Esophagus muscularis mucosa (tissue), 4 donors: ENCODE results near the gene EEA1. TPM values are rescaled to one million over a fixed set of nuclear protein-coding genes. Genes with fewer than 3 reads are reported as not detected.

ENCODE experiments used
- DNase-seq: peaks from one replicate; pipeline ENCODE4 v3.0.0-alpha.2; 2017; ENCODE audit errors: extremely low spot score
- H3K27ac ChIP-seq, 4 donors: fragments of 200-600 bp; sonication (generic); replicated peaks in 1 of 4; 1 replicate in 3 of 4; 2 replicates in 1 of 4; pipeline ENCODE4 v1.5.1; 2016 to 2019; ENCODE audit warnings: mild to moderate bottlenecking in 1 of 4
- H3K27me3 ChIP-seq, 4 donors: fragments of 200-600 bp; sonication (generic); one replicate each; pipeline versions ENCODE4 v1.5.1 to v1.6.0; 2016 to 2019
- H3K36me3 ChIP-seq, 4 donors: fragments of 200-600 bp; sonication (generic); one replicate each; pipeline ENCODE4 v1.5.1; 2016 to 2019
- H3K4me1 ChIP-seq, 4 donors: fragments of 200-600 bp; sonication (generic); one replicate each; pipeline ENCODE4 v1.5.1; 2016 to 2019
- H3K4me3 ChIP-seq, 4 donors: fragments of 200-600 bp; sonication (generic); 1 replicate in 2 of 4; 2 replicates in 2 of 4; pipeline ENCODE4 v1.5.1; 2016 to 2019; ENCODE audit warnings: mild to moderate bottlenecking in 4 of 4, moderate library complexity in 1 of 4
- H3K9me3 ChIP-seq, 4 donors: fragments of 200-600 bp; sonication (generic); 1 replicate in 3 of 4; 2 replicates in 1 of 4; pipeline ENCODE4 v1.5.1; 2016 to 2019
- CTCF ChIP-seq, 3 experiments: fragments of 200-600 bp in 2 of 3; fragments of 450-650 bp in 1 of 3; sonication (generic) in 2 of 3; IDR thresholded peaks; one replicate each; pipeline ENCODE4 v1.5.1; 2017 to 2019; ENCODE audit warnings: antibody characterized with exemption in 3 of 3, mild to moderate bottlenecking in 2 of 3, moderate library complexity in 1 of 3
- EP300 ChIP-seq: sonication (generic); formaldehyde crosslinking; IDR thresholded peaks from one replicate; pipeline ENCODE4 v1.6.1; 2017; ENCODE audit warnings: antibody characterized with exemption
- POLR2A ChIP-seq: fragments of 450-650 bp; IDR thresholded peaks from one replicate; pipeline ENCODE4 v1.6.1; 2017; ENCODE audit warnings: antibody characterized with exemption, moderate library complexity, mild to moderate bottlenecking, low read depth
- POLR2AphosphoS5 ChIP-seq, 2 donors: sonication (generic); formaldehyde crosslinking; IDR thresholded peaks; one replicate each; pipeline ENCODE4 v1.6.1; 2017; ENCODE audit warnings: antibody characterized with exemption in 2 of 2
- WGBS: methylation state at CpG from one replicate; pipeline ENCODE4 v1.1.5; 2018; 5-methylcytosine and 5-hydroxymethylcytosine counted together
- intact Hi-C: fragments of 100-400 bp; cut with DNase I; formaldehyde crosslinking; loops from one replicate; pipeline ENCODE4 v1.15.1; 2023
- total RNA-seq, 4 donors: library from RNA; depleted of rRNA; stranded (reverse); fragments of >200 nt; gene quantifications; one replicate each; pipeline versions ENCODE4 v1.1.0 to v1.2.1, GENCODE V29; 2016

Gene EEA1
- total RNA-seq, 4 donors from 2014 or later: 15.7 to 31.1 (median 24.1) TPM

GRCh38 chr12:92747151-92747550 lies 181.9 kb downstream of the EEA1 start:
- WGBS: 50% methylated on average over 1 of the region's 1 CpG
- Histone ChIP-seq H3K36me3 (no peaks in the 10 kb centered on the region), H3K4me1 (peaks cover 0 to 16% (median 6%) of the 10 kb centered on the region in 4 donors), H3K9me3 (no peaks in the 10 kb centered on the region), H3K27ac (no peak overlapping the region), H3K27me3 (no peaks in the 10 kb centered on the region), H3K4me3 (no peak overlapping the region)
- TF ChIP-seq POLR2AphosphoS5 (IDR thresholded peaks at IDR 0.05) (no peak), POLR2A (no peak), CTCF (IDR thresholded peaks at IDR 0.05) (no peak), EP300 (no peak)
- intact Hi-C loops: no loop called here
- DNase-seq: no peak

- H3K36me3 ChIP-seq: no peaks in the 10 kb centered on the region
- WGBS: 48% methylated on average over 4 of the region's 4 CpGs
- intact Hi-C loops: no loop called here
- H3K4me3 ChIP-seq: no peak overlapping the region
- peak; percentile 94 for DNase-seq
- H3K27ac ChIP-seq: peak overlapping the region in 3 of 4 donors; percentile 29 to 61 (median 58)
- no peaks in the 10 kb centered on the region for H3K27me3 ChIP-seq
- no peaks in the 10 kb centered on the region for H3K9me3 ChIP-seq
- H3K4me1 ChIP-seq: peaks cover 0 to 16% (median 6%) of the 10 kb centered on the region in 4 donors
- TF ChIP-seq POLR2AphosphoS5 (IDR thresholded peaks at IDR 0.05) (peak; percentile 74 to 77), CTCF (IDR thresholded peaks at IDR 0.05) (no peak), EP300 (peak; percentile 11), POLR2A (peak; percentile 14)
Observed at GRCh38 chr12:92745856-92746550, 183.1 kb downstream of the EEA1 start.

GRCh38 chr12:92743026-92743425 lies 186.1 kb downstream of the EEA1 start:
- TF ChIP-seq POLR2A (no peak), CTCF (IDR thresholded peaks at IDR 0.05) (no peak), EP300 (no peak), POLR2AphosphoS5 (IDR thresholded peaks at IDR 0.05) (no peak)
- H3K27ac ChIP-seq: no peak overlapping the region
- H3K4me1 ChIP-seq: peaks cover 0 to 16% (median 6%) of the 10 kb centered on the region in 4 donors
- no peaks in the 10 kb centered on the region for H3K36me3 ChIP-seq
- WGBS: 92% methylated on average over 3 of the region's 3 CpGs
- H3K9me3 ChIP-seq: no peaks in the 10 kb centered on the region
- H3K4me3 ChIP-seq: no peak overlapping the region
- no peaks in the 10 kb centered on the region for H3K27me3 ChIP-seq
- intact Hi-C loops: no loop called here
- DNase-seq: peak; percentile 45

- H3K27ac ChIP-seq: no peak overlapping the region
Observed at GRCh38 chr12:92740411-92740810, 188.7 kb downstream of the EEA1 start.

More at GRCh38 chr12:92740411-92740810, 188.7 kb downstream of the EEA1 start:
- no peaks in the 10 kb centered on the region for H3K9me3 ChIP-seq
- H3K4me1 ChIP-seq: peaks cover under 1 to 10% (median 6%) of the 10 kb centered on the region in 4 donors
- H3K36me3 ChIP-seq: no peaks in the 10 kb centered on the region
- intact Hi-C loops: no loop called here
- TF ChIP-seq POLR2A (no peak), EP300 (no peak), POLR2AphosphoS5 (IDR thresholded peaks at IDR 0.05) (no peak), CTCF (IDR thresholded peaks at IDR 0.05) (no peak)
- no peak overlapping the region for H3K4me3 ChIP-seq
- H3K27me3 ChIP-seq: no peaks in the 10 kb centered on the region
- no peak for DNase-seq
